MM.1S (cell line): ENCODE results near the gene GAS5.

Experiments
- EZH2 ChIP-seq: fragments of 300-600 bp; sonication (generic); optimal IDR thresholded peaks from 2 replicates; pipeline ENCODE3; 2017; ENCODE audit warnings: low read depth, mild to moderate bottlenecking, antibody characterized with exemption, low read length, mixed read lengths
- EZH2phosphoT487 ChIP-seq: fragments of 300-600 bp; sonication (generic); IDR thresholded peaks from 2 replicates; pipeline ENCODE4 v1.6.1; 2018; ENCODE audit warnings: antibody characterized with exemption, low read length
- TF ChIP-seq, protein P1 (sequence below): fragments of 300-600 bp; sonication (generic); IDR thresholded peaks from 2 replicates; pipeline ENCODE4 v1.5.1; 2016; ENCODE audit warnings: antibody characterized with exemption, low read length, mixed read lengths

DNA sequence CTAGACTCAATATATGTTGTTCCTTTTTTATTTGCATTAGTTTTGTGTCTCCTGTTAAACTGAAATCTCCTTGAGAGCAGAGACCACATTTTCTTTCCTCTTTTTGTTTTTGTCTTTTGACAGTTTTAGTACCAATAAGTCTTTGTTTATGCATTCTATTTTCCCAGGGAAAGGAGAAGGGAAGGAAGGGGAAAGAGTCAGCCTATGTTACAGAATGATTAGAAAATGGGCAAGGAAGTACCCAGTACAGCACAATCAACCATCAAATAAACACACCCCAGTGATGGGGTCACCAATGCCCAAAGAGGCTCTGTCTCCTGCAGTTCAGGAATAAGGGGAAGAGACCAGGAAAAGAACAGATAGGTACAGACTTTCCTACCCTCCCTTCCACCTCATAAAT, 10.5 kb upstream of the GAS5 start:
- TF ChIP-seq, protein P1, sequence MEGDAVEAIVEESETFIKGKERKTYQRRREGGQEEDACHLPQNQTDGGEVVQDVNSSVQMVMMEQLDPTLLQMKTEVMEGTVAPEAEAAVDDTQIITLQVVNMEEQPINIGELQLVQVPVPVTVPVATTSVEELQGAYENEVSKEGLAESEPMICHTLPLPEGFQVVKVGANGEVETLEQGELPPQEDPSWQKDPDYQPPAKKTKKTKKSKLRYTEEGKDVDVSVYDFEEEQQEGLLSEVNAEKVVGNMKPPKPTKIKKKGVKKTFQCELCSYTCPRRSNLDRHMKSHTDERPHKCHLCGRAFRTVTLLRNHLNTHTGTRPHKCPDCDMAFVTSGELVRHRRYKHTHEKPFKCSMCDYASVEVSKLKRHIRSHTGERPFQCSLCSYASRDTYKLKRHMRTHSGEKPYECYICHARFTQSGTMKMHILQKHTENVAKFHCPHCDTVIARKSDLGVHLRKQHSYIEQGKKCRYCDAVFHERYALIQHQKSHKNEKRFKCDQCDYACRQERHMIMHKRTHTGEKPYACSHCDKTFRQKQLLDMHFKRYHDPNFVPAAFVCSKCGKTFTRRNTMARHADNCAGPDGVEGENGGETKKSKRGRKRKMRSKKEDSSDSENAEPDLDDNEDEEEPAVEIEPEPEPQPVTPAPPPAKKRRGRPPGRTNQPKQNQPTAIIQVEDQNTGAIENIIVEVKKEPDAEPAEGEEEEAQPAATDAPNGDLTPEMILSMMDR: no peak
- TF ChIP-seq EZH2: no peak
- no peak for TF ChIP-seq EZH2phosphoT487
